HG02571 (cell line): ENCODE data around the gene PSD2.

Experiments used
- ATAC-seq: cut with Tn5 transposase; IDR thresholded peaks from one replicate; pipeline ENCODE4 v1.9.1; 2021; ENCODE audit warnings: mild to moderate bottlenecking, moderate library complexity; ENCODE audit not compliant: unreplicated experiment

PSD2 gene

GRCh38 chr5:139872851-139873794, 77.5 kb downstream of the PSD2 start:
- ATAC-seq = no peak

GRCh38 chr5:139875957-139876356, 80.3 kb downstream of the PSD2 start:
- no peak for ATAC-seq

GRCh38 chr5:139877129-139877597, 81.6 kb downstream of the PSD2 start:
- no peak for ATAC-seq

- no peak for ATAC-seq
These were observed 82.5 kb downstream of the PSD2 start for GRCh38 chr5:139878093-139878492.

- no peak for ATAC-seq
These were observed 85.0 kb downstream of the PSD2 start for GRCh38 chr5:139880416-139881142.

- ATAC-seq = no peak
These were observed 85.6 kb downstream of the PSD2 start for GRCh38 chr5:139881143-139881733.

GRCh38 chr5:139882316-139882715, 86.7 kb downstream of the PSD2 start:
- ATAC-seq = no peak

- ATAC-seq = no peak
These were observed 87.4 kb downstream of the PSD2 start for GRCh38 chr5:139882961-139883539.

- no peak for ATAC-seq
These were observed 88.5 kb downstream of the PSD2 start for GRCh38 chr5:139884144-139884543.

- ATAC-seq = no peak
These were observed 89.1 kb downstream of the PSD2 start for GRCh38 chr5:139884734-139885133.

- ATAC-seq = no peak
These were observed 89.7 kb downstream of the PSD2 start for GRCh38 chr5:139885172-139885856.

- ATAC-seq = no peak
These were observed 90.2 kb downstream of the PSD2 start for GRCh38 chr5:139885857-139886208.

- ATAC-seq = no peak
These were observed 90.6 kb downstream of the PSD2 start for GRCh38 chr5:139886213-139886612.

- no peak for ATAC-seq
These were observed 92.8 kb downstream of the PSD2 start for GRCh38 chr5:139888370-139888769.

GRCh38 chr5:139889410-139889809, 93.8 kb downstream of the PSD2 start:
- no peak for ATAC-seq

GRCh38 chr5:139893873-139894272, 98.3 kb downstream of the PSD2 start:
- no peak for ATAC-seq
